Nephron (organoid): Measurements from ENCODE around the gene CCDC83.
"Not testable (repeated sequence)": the region's sequence is repeated elsewhere in the genome, so short reads cannot be mapped to it uniquely, and the experiment has no call there.

Experiments used
- H3K27ac Mint-ChIP-seq, 3 experiments: 2 replicates each; pipeline ENCODE4 v1.8.0; 2020; ENCODE audit warnings: mixed read lengths in 3 of 3, mild to moderate bottlenecking in 2 of 3, moderate library complexity in 1 of 3
- H3K27me3 Mint-ChIP-seq: 2 replicates; pipeline ENCODE4 v1.8.0; 2021; ENCODE audit warnings: low read depth, mild to moderate bottlenecking, moderate library complexity, mixed read lengths
- H3K36me3 Mint-ChIP-seq: 2 replicates; pipeline ENCODE4 v1.8.0; 2020; ENCODE audit warnings: low read depth, mixed read lengths
- H3K4me1 Mint-ChIP-seq: 2 replicates; pipeline ENCODE4 v1.8.0; 2020; ENCODE audit warnings: mixed read lengths
- H3K4me3 Mint-ChIP-seq, 3 experiments: 2 replicates each; pipeline ENCODE4 v1.8.0; 2020; ENCODE audit warnings: mild to moderate bottlenecking in 3 of 3, mixed read lengths in 3 of 3, moderate library complexity in 2 of 3
- H3K9me3 Mint-ChIP-seq: 2 replicates; pipeline ENCODE4 v1.8.0; 2020; ENCODE audit warnings: mixed read lengths
- TF ChIP-seq, protein P1 (sequence below), 3 experiments: fragments of 200-600 bp; sonication (generic); IDR thresholded peaks; one replicate each; pipeline ENCODE4 v1.5.0; 2021; ENCODE audit warnings: antibody characterized with exemption in 3 of 3; ENCODE audit not compliant: unreplicated experiment in 3 of 3

The CCDC83 gene

DNA sequence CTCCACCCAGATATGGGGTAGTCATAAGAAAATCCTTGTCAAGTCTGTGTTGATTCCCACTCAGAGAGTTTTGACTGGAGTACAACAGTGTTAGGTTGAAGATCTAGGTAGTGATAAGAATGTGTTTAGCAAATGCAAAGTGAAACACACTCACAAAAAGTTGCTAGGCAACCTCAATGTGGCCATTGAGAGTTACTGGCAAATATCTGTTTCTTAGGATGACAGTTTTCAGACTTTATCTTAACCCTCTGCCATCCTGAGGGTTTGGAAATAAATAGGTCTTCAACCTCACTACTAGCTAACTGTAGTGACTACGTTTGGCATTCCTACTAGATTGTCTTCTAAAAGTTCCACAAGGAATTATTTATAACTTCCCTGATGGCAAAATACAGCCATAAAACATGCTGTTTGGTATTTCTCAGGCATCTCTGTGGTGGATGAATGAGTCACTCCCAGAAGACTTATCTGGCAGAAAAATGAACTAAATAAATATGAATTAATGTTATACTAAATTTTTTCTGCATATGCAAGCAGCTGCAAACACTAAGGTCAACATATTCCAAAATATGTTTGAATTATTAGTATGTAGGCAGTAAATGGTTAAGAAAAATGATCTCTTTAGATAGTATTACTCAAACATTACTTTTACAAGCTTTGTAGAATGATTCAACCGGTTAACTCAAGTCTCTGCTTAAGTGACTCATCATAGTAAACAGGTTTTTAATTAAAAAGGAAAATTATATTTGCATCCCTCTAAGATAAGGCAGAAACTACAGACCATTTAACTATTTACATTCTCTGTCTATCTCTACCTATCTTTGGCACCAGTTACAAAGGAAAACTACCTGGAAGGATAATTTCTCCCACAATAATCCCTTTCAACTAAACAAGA, 27.2 kb upstream of the CCDC83 start:
- Mint-ChIP-seq H3K27me3 (no peaks in the 10 kb centered on the region), H3K4me1 (peaks cover 39% of the 10 kb centered on the region), H3K9me3 (no peaks in the 10 kb centered on the region), H3K36me3 (no peaks in the 10 kb centered on the region), H3K4me3 (no peak overlapping the region), H3K27ac (peak overlapping the region; percentile 62 to 76 (median 75))
- TF ChIP-seq, protein P1, sequence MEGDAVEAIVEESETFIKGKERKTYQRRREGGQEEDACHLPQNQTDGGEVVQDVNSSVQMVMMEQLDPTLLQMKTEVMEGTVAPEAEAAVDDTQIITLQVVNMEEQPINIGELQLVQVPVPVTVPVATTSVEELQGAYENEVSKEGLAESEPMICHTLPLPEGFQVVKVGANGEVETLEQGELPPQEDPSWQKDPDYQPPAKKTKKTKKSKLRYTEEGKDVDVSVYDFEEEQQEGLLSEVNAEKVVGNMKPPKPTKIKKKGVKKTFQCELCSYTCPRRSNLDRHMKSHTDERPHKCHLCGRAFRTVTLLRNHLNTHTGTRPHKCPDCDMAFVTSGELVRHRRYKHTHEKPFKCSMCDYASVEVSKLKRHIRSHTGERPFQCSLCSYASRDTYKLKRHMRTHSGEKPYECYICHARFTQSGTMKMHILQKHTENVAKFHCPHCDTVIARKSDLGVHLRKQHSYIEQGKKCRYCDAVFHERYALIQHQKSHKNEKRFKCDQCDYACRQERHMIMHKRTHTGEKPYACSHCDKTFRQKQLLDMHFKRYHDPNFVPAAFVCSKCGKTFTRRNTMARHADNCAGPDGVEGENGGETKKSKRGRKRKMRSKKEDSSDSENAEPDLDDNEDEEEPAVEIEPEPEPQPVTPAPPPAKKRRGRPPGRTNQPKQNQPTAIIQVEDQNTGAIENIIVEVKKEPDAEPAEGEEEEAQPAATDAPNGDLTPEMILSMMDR (IDR thresholded peaks at IDR 0.05; ENCODE audit: unreplicated experiment in 3 of 3): no peak

DNA sequence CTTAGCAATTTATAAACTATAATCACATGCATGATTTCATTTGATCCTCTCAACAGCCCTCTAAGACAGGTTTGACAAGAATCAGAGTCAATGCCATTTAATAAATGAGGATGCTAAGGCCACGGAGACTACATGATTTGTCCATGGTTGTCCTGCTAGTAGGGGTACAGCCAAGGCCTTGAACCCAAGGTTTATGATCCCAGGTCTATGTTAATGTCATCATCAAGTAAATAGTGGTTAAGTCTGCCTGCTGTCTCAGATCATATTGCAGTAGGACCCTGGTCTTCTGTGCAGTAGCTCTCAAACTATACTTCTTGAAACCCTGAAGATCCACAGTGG, 26.6 kb upstream of the CCDC83 start:
- peak overlapping the region in 2 of 3 experiments; percentile 44 to 75 for H3K27ac Mint-ChIP-seq
- H3K27me3 Mint-ChIP-seq: no peaks in the 10 kb centered on the region
- H3K4me3 Mint-ChIP-seq: no peak overlapping the region
- peaks cover 39% of the 10 kb centered on the region for H3K4me1 Mint-ChIP-seq
- H3K36me3 Mint-ChIP-seq: no peaks in the 10 kb centered on the region
- H3K9me3 Mint-ChIP-seq: no peaks in the 10 kb centered on the region
- TF ChIP-seq, protein P1 (IDR thresholded peaks at IDR 0.05; ENCODE audit: unreplicated experiment in 3 of 3): no peak

DNA sequence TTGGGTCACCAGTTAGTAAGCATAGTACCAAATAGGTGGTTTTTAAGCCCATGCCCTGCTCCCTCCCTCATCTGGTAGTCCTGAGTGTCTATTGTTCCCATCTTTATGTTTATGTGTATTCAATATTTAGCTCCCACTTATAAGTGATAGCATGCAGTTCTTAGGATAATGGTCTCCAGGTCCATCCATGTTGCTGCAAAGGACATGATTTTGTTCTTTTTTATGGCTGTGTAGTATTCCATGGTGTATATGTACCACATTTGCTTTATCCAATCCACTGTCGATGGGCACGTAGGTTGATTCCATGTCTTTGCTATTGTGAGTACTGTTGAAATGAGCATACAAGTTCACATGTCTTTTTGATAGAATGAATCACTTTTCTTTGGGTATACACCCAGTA, 26.0 kb upstream of the CCDC83 start:
- Mint-ChIP-seq H3K9me3 (no peaks in the 10 kb centered on the region), H3K27me3 (no peaks in the 10 kb centered on the region), H3K36me3 (no peaks in the 10 kb centered on the region), H3K4me3 (no peak overlapping the region), H3K4me1 (peaks cover 35% of the 10 kb centered on the region), H3K27ac (no peak overlapping the region)
- TF ChIP-seq, protein P1 (IDR thresholded peaks at IDR 0.05; ENCODE audit: unreplicated experiment in 3 of 3): no peak

DNA sequence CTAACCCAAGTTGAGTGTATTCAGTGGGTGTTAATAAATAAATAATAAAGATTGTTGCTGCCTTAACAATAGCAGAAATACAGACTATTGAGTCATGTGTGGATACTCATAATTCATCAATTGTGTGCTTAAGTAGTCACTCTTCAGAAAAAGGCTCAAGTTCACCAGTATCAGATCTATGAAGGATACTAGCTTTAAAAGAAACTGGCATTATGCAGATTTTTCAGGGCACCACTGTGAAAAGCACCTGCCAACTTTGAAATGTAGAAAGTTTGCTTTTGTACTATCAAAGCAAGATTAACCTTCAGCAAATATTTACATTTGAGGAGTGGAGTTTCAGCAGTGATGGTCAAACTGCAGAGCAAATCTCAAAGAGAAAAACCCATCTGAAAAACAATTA, 24.1 kb upstream of the CCDC83 start:
- H3K4me1 Mint-ChIP-seq: peaks cover 21% of the 10 kb centered on the region
- no peaks in the 10 kb centered on the region for H3K27me3 Mint-ChIP-seq
- no peak overlapping the region for H3K27ac Mint-ChIP-seq
- no peak overlapping the region for H3K4me3 Mint-ChIP-seq
- H3K36me3 Mint-ChIP-seq: peaks cover 3% of the 10 kb centered on the region
- TF ChIP-seq, protein P1 (IDR thresholded peaks at IDR 0.05; ENCODE audit: unreplicated experiment in 3 of 3): no peak
- peaks cover 9% of the 10 kb centered on the region for H3K9me3 Mint-ChIP-seq

DNA sequence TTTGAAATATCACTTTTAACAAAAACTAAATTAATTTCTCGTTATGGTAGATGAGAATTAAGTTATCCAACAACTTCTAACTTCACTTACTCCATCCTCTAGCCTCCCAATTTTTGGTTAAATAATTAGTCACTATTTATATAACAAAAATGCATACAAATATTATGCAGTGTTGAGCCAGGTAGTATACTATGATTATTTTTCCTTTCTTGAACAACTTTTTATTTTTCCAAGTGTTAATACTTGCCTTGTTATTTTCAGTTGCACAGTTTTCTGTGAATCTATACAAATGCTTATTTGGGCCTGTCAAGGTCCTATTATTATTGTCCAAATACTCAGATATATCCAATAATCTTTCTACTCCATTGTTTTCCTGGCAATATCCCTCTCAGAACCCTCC, 19.9 kb upstream of the CCDC83 start:
- no peak overlapping the region for H3K27ac Mint-ChIP-seq
- TF ChIP-seq, protein P1 (IDR thresholded peaks at IDR 0.05; ENCODE audit: unreplicated experiment in 3 of 3): no peak

DNA sequence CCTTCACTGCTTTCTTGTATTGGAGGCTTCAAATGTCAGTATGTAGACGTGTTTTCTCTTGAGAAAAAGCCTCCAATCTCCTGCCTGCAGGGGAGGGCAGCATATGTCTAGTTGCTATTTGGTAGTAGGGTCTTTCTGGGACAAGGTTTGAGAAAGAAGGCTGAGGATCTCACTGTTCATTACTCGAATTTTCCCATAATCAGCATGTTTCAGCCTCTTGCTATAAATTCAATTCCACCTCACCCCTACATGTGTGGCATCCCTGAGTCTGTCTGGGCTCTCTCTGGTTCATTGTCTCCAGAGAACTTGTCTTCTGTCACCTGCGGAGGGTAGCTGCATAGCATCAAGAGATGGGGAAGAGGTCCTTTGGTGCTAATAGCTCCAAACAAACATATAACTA, 19.5 kb upstream of the CCDC83 start:
- Mint-ChIP-seq H3K4me3 (no peak overlapping the region), H3K27me3 (no peaks in the 10 kb centered on the region), H3K9me3 (peaks cover 18% of the 10 kb centered on the region), H3K36me3 (peaks cover 6% of the 10 kb centered on the region), H3K4me1 (no peaks in the 10 kb centered on the region), H3K27ac (no peak overlapping the region)
- TF ChIP-seq, protein P1 (IDR thresholded peaks at IDR 0.05; ENCODE audit: unreplicated experiment in 3 of 3): no peak

More for the DNA sequence above, 19.9 kb upstream of the CCDC83 start:
- peaks cover 6% of the 10 kb centered on the region for H3K36me3 Mint-ChIP-seq
- no peaks in the 10 kb centered on the region for H3K4me1 Mint-ChIP-seq
- no peaks in the 10 kb centered on the region for H3K27me3 Mint-ChIP-seq
- H3K4me3 Mint-ChIP-seq: no peak overlapping the region
- peaks cover 18% of the 10 kb centered on the region for H3K9me3 Mint-ChIP-seq

DNA sequence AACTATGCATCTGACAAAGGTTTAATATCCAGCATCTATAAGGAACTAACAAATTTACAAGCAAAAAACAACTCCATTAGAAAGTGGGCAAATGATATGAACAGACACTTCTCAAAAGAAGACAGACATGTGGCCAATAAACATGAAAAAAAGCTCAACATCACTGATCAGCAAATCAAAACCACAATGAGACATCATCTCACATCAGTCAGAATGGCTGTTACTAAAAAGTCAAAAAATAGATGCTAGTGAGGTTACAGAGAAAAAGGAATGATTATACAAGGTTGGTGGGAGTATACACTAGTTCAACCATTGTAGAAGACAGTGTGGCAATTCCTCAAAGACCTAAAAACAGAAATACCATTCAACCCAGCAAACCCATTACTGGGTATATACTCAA, 14.3 kb upstream of the CCDC83 start:
- H3K27ac Mint-ChIP-seq, H3K36me3 Mint-ChIP-seq, H3K4me3 Mint-ChIP-seq, H3K27me3 Mint-ChIP-seq, H3K4me1 Mint-ChIP-seq: not testable (repeated sequence)
- H3K9me3 Mint-ChIP-seq: peaks cover 11% of the 10 kb centered on the region
